CD4-positive, alpha-beta T cell treated with Interleukin-17A for 4 hours (primary cell): ENCODE data around the gene SAMD9L.
A peak's percentile ranks its signal among the peaks of the same experiment; 100 is the strongest.

Source experiments
- DNase-seq: peaks from one replicate; pipeline ENCODE4 v3.0.0-alpha.2; 2020; ENCODE audit warnings: mixed read lengths

Gene SAMD9L

GRCh38 chr7:93148144-93148543 lies at the start of gene SAMD9L:
Gene SAMD9L, minus strand, starts transcription at chr7:93148385. Its CDS starts 12,414 bp downstream, at chr7:93135971.
- DNase-seq = peak; percentile 14

GRCh38 chr7:93196336-93196735 lies 48.2 kb upstream of the SAMD9L start:
- DNase-seq = no peak

- DNase-seq = no peak
Observed at GRCh38 chr7:93194386-93194785, 46.2 kb upstream of the SAMD9L start.

- no peak for DNase-seq
Observed at GRCh38 chr7:93188870-93189634, 40.9 kb upstream of the SAMD9L start.

- no peak for DNase-seq
Observed at GRCh38 chr7:93185303-93186027, 37.3 kb upstream of the SAMD9L start.

GRCh38 chr7:93179173-93179572 lies 31.0 kb upstream of the SAMD9L start:
- DNase-seq = no peak

GRCh38 chr7:93178213-93178612 lies 30.0 kb upstream of the SAMD9L start:
- no peak for DNase-seq

GRCh38 chr7:93176992-93177580 lies 28.9 kb upstream of the SAMD9L start:
- no peak for DNase-seq

- DNase-seq = no peak
Observed at GRCh38 chr7:93175219-93175618, 27.0 kb upstream of the SAMD9L start.

GRCh38 chr7:93172683-93173082 lies 24.5 kb upstream of the SAMD9L start:
- no peak for DNase-seq

- no peak for DNase-seq
Observed at GRCh38 chr7:93171606-93172226, 23.5 kb upstream of the SAMD9L start.

GRCh38 chr7:93165447-93165846 lies 17.3 kb upstream of the SAMD9L start:
- no peak for DNase-seq

GRCh38 chr7:93164766-93165165 lies 16.6 kb upstream of the SAMD9L start:
- DNase-seq = no peak

- DNase-seq = no peak
Observed at GRCh38 chr7:93161181-93161762, 13.1 kb upstream of the SAMD9L start.

GRCh38 chr7:93160410-93160809 lies 12.2 kb upstream of the SAMD9L start:
- DNase-seq = no peak

- no peak for DNase-seq
Observed at GRCh38 chr7:93159490-93159889, 11.3 kb upstream of the SAMD9L start.

GRCh38 chr7:93156884-93157283 lies 8.7 kb upstream of the SAMD9L start:
- DNase-seq = no peak

GRCh38 chr7:93150200-93150835 lies 2.1 kb upstream of the SAMD9L start:
- DNase-seq = no peak

- DNase-seq = no peak
Observed at GRCh38 chr7:93148727-93149126, 542 bp upstream of the SAMD9L start.

GRCh38 chr7:93147363-93147762 lies 822 bp downstream of the SAMD9L start:
- DNase-seq = peak; percentile 50

GRCh38 chr7:93146472-93147141 lies 1.6 kb downstream of the SAMD9L start:
- no peak for DNase-seq

GRCh38 chr7:93146036-93146435 lies 2.1 kb downstream of the SAMD9L start:
- no peak for DNase-seq
